ENCODE data around the gene PHETA1.

PHETA1 gene

DNA sequence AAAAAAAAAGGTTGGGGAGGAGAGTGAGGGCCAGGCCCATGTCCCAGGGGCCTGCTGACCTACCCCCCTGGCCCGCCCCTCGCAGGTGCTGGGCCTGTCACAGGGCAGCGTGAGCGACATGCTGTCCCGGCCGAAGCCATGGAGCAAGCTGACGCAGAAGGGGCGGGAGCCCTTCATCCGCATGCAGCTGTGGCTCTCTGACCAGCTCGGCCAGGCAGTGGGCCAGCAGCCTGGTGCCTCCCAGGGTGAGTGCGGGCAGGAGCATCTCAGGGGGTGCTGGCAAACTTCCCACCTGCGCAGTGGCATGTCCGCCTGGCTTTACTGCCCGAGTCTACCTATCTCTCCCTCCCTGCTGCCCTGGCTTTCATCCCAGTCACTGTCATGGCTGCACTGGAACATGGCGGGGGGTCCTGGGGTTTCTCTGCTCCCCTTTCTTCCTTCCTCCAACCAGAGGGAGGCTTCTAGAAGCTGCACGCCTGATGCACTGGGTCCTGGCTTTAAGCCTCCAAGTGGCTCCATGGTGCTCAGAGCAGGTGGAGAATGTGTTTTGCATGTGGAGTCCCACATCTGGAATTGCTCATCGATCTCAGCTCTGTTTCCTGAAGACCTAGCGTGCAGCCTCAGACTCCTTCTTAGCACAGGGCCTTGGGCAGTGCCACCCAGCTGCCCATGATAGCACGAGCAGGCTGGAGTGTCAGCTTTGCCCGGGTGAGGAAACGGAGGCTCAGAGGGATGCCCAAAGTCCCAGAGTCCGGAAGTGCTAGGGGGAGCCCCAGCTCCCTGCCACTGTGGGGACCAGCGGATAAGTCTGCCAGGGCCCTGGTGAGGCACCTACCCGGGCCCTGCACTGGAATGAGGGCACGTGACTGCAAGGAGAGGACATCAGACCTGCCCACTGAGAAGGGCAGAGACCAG, 46.3 kb downstream of the PHETA1 start:
- DNase-seq (ENCODE audit: low read depth in 2 of 2): no peak

DNA sequence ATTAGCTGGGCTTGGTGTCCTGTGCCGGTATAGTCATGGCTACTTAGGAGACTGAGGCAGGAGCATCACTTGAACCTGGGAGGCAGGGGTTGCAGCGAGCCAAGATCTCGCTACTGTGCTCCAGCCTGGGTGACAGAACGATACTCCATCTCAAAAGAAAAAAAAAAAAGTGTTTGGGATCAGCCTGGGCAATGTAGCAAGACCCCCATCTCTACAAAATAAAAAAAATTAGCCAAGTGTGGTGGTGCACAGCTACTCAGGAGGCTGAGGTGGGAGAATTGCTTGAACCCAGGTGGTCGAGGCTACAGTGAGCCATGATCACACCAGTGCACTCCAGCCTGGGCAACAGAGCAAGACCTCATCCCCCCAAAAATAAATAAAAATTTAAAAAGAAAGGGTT, 47.6 kb downstream of the PHETA1 start:
- no peak for DNase-seq (ENCODE audit: low read depth in 2 of 2)

DNA sequence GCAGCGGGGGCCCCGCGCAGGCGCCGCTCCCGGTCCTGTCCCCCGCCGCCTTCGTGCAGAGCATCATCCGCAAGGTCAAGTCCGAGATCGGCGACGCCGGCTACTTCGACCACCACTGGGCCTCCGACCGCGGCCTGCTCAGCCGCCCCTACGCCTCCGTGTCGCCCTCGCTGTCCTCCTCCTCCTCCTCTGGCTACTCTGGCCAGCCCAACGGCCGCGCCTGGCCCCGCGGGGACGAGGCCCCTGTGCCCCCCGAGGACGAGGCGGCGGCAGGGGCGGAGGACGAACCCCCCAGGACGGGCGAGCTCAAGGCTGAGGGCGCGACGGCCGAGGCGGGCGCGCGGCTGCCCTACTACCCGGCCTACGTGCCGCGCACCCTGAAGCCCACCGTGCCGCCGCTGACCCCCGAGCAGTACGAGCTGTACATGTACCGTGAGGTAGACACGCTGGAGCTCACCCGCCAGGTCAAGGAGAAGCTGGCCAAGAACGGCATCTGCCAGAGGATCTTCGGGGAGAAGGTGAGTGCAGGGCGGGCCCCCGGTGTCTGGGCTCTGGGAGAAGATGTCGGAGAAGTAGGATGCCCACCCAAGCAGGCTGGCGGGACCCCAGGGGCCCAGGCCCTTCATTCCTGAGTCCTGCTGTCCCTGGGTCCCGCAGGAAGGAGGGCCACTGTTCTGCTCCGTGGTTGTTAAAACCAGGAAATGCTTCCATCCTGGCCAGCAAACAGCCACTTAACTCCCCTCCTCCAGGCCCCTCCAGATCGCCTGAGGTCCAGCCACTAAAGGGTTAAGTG, 48.4 kb downstream of the PHETA1 start:
- DNase-seq (ENCODE audit: low read depth in 2 of 2): no peak

DNA sequence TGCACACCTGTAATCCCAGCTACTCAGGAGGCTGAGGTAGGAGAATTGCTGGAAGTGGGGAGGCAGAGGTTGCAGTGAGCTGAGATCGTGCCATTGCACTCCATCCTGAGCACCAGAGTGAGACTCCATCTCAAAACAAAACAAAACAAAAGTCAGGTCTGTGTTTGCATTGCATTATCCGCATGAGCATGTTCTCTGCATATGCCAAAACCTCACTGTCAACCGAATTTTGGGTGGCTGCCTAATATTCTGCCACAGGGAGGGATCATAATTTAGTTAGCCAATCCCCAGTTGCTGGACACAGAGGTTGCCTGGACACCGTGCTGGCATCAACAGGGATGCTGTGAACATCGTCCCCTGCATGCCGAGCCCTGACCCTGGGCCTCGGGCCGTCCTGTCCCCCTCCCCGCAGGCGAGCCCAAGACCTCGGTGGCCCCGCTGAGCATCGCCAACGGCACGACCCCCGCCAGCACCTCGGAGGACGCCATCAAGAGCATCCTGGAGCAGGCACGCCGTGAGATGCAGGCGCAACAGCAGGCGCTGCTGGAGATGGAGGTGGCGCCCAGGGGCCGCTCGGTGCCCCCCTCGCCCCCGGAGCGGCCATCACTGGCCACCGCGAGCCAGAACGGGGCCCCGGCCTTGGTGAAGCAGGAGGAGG, 49.2 kb downstream of the PHETA1 start:
- DNase-seq (ENCODE audit: low read depth in 2 of 2): no peak

DNA sequence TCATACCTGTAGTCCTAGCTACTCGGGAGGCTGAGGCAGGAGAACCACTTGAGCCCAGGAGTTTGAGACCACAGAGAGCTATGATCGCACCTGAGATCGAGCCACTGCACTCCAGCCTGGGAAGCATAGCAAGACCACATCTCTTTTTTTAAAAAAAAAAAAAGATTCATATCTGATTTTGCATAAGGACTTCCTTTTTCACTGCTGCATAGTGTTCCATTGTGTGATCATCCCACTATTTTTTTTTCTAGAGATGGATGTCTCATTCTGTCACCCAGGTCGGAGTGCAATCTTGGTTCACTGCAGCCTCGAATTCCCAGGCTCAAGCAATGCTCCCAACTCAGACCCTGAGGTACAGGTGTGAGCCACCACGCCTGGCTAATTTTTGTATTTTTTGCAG, 50.4 kb downstream of the PHETA1 start:
- DNase-seq (ENCODE audit: low read depth in 2 of 2): no peak

DNA sequence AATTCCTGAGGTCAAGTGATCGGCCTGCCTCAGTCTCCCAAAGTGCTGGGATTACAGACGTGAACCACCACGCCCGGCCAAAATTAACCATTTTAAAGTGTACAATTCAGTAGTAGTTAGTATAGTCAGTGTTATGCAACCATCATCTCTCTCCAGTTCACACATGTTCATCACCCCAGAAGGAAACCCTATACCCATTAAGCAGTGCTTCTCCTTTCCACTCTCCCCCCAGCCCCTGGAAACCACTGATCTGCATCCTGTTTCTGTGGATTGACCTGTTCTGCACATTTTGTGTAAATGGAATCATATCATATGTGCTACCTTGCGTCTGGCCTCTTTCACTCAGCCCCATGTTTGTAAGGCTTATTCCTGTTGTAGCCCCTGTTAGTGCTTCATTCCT, 52.2 kb downstream of the PHETA1 start:
- no peak for DNase-seq (ENCODE audit: low read depth in 2 of 2)

DNA sequence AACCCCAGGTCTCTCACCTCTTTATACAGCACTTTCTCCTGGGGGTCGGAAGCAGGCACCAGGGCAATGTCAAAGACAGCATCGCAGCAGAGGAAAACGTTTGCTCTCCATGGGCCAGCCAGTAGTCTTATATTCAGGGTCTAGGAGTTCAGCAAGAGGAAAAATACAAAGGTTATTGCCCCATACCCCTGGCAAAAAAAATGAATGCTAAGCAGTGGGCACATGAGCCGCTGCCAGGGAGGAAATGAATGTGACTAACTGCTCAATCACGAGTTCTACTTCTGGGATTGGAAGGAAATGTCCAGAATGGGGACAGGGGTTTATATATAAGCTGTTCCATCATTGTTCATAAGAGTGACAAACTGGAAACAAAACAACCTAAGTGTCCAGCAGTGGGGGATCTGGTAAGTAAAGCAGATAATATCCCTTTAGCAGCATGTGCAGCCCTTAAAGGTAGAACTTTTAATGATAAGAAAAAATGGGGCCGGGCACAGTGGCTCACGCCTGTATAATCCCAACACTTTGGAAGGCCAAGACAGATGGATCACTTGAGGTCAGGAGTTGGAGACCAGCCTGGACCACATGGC, 53.8 kb downstream of the PHETA1 start:
- DNase-seq (ENCODE audit: low read depth in 2 of 2): no peak

DNA sequence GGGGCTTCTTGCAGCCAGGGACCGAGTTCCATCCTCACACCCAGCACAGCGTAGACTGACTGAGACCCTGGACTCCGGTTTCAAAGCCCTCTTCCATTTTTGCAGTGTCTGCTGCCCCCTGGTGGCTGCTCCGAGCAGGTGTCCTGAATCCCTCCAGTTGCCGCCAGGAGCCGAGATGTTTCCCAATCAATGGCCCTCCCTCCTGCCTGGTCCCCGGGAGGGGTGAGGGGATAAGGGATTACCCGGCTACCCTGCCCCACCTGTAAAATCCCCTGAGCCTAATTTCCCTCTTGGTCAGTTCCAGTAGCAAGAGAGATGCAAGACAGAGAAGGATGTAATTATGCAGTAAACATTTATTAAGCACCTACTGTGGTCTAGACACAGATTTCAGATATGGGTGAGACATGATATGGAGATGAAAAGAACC, 55.0 kb downstream of the PHETA1 start:
- peak; percentile 70 to 71 for DNase-seq (ENCODE audit: low read depth in 2 of 2)

DNA sequence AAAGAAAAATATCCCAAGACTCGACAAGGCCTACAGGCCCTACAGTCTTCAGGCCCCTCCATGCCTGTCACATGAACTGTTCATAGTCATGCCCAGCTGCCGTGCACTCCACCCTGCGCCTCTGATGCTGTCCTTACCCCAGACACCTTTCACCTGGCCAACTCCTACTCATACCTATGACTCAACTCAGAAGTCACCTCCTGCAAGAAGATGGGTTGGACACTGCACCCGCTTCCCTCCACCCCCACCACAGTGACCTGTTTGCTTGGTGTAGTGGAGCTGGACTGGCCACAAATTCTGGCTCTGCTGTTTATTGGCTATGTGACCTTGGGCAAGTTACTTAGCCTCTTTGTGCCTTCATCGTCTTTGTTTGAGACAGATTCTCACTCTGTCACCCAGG, 56.2 kb downstream of the PHETA1 start:
- DNase-seq (ENCODE audit: low read depth in 2 of 2): no peak

DNA sequence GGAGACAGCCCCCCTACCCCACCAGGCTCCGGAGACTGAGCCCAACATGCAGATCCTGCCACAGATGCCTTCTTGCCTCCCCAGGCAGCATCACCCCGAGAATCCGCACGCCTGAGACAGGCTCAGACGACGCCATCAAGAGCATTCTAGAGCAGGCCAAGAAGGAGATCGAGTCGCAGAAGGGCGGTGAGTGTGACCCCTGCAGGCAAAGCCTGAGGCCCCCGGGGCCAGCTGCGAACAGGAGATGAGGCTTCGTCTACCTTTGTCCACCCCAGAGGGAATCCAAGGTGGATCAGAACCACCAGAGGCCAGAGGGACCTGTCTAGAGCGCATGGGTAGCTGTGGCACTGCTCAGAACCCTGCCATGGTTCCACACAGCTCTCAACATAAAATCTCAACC, 56.9 kb downstream of the PHETA1 start:
- DNase-seq (ENCODE audit: low read depth in 2 of 2): no peak

DNA sequence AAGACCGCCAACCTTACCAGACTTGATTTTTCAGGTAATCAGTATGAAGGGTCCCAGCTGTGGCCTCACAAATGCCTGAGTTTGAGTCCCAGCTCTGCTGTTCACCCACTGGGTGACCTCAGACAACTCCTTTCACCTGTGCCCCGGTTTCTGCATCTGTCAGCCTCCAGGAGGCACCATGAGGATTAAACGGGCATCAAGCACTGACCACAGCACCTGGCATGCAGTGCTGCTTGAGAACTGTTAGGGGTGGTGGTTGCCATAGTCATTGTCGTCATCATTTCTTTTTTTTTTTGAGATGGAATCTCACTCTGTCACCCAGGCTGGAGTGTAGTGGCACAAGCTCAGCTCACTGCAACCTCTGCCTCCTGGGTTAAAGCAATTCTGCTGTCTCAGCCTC, 57.9 kb downstream of the PHETA1 start:
- no peak for DNase-seq (ENCODE audit: low read depth in 2 of 2)
